ENCODE measurements around the gene SNX1.
"Not testable (repeated sequence)": the region's sequence is repeated elsewhere in the genome, so short reads cannot be mapped to it uniquely, and the experiment has no call there.

Gene SNX1

GRCh38 chr15:64095795-64096667, at the start of gene SNX1:
SNX1 (plus strand) TSS chr15:64095982; CDS start chr15:64096014, 32 bp downstream.
- peak; percentile 93 for DNase-seq (ENCODE audit: low spot score)

- peak; percentile 95 for DNase-seq (ENCODE audit: low spot score)
These were observed 49.2 kb upstream of the SNX1 start, which contains the start of gene DAPK2 for GRCh38 chr15:64046421-64047153. DAPK2 (minus strand) TSS chr15:64046485; CDS start chr15:64040261, 6,224 bp downstream.

- DNase-seq (ENCODE audit: low spot score): no peak
These were observed 46.9 kb upstream of the SNX1 start for GRCh38 chr15:64048781-64049460.

- DNase-seq (ENCODE audit: low spot score): no peak
These were observed 45.3 kb upstream of the SNX1 start for GRCh38 chr15:64050281-64051092.

- DNase-seq (ENCODE audit: low spot score): no peak
These were observed 44.7 kb upstream of the SNX1 start for GRCh38 chr15:64051093-64051402.

GRCh38 chr15:64051407-64052259, 44.1 kb upstream of the SNX1 start:
- no peak for DNase-seq (ENCODE audit: low spot score)

- no peak for DNase-seq (ENCODE audit: low spot score)
These were observed 42.8 kb upstream of the SNX1 start for GRCh38 chr15:64052925-64053491.

- not testable (repeated sequence) for DNase-seq (ENCODE audit: low spot score)
These were observed 42.1 kb upstream of the SNX1 start for GRCh38 chr15:64053674-64054073.

- no peak for DNase-seq (ENCODE audit: low spot score)
These were observed 37.5 kb upstream of the SNX1 start for GRCh38 chr15:64058279-64058678.

GRCh38 chr15:64059104-64059503, 36.7 kb upstream of the SNX1 start:
- not testable (repeated sequence) for DNase-seq (ENCODE audit: low spot score)

GRCh38 chr15:64060716-64061115, 35.1 kb upstream of the SNX1 start:
- no peak for DNase-seq (ENCODE audit: low spot score)

GRCh38 chr15:64066451-64066850, 29.3 kb upstream of the SNX1 start:
- no peak for DNase-seq (ENCODE audit: low spot score)

GRCh38 chr15:64067564-64068030, 28.2 kb upstream of the SNX1 start:
- peak; percentile 81 for DNase-seq (ENCODE audit: low spot score)

- no peak for DNase-seq (ENCODE audit: low spot score)
These were observed 27.6 kb upstream of the SNX1 start for GRCh38 chr15:64068133-64068532.

- DNase-seq (ENCODE audit: low spot score): no peak
These were observed 25.7 kb upstream of the SNX1 start for GRCh38 chr15:64070106-64070505.

GRCh38 chr15:64070965-64071851, 24.6 kb upstream of the SNX1 start:
- DNase-seq (ENCODE audit: low spot score): peak; percentile 72

GRCh38 chr15:64071931-64072765, 23.6 kb upstream of the SNX1 start:
- no peak for DNase-seq (ENCODE audit: low spot score)

GRCh38 chr15:64072812-64073211, 23.0 kb upstream of the SNX1 start:
- DNase-seq (ENCODE audit: low spot score): no peak
